H1 (cell line): ENCODE data around the gene SLC4A9. TPM values are rescaled to one million over a fixed set of nuclear protein-coding genes. Genes with fewer than 3 reads are reported as not detected.

ENCODE experiments used
- CTCF ChIA-PET: fragments of 300-600 bp; sonication (Branson Sonifier 250); formaldehyde crosslinking; loops from one replicate; lab custom pipeline; 2021; ENCODE audit not compliant: partially characterized antibody; lab: Charles Lee
- POLR2A ChIA-PET: fragments of 300-600 bp; sonication (Branson Sonifier 250); formaldehyde crosslinking; loops from one replicate; lab custom pipeline; 2021; ENCODE audit warnings: inconsistent platforms; ENCODE audit not compliant: partially characterized antibody; lab: Charles Lee
- DNase-seq, 2 experiments: peaks; one replicate each; pipeline versions ENCODE4 v3.0.0 to v3.0.0-alpha.2; 2010 to 2022; ENCODE audit warnings: low spot score in 2 of 2, low read depth in 1 of 2, mixed read lengths in 1 of 2
- FAIRE-seq: peaks from 2 replicates; lab custom pipeline; 2011; peaks lifted over from hg19 to GRCh38; lab: Jason Lieb, UNC
- H2AFZ ChIP-seq: 2 replicates; pipeline ENCODE4 v1.8.1; 2012; ENCODE audit warnings: low read length, inconsistent platforms
- H2AK5ac ChIP-seq: 2 replicates; pipeline ENCODE4 v1.6.1; 2013; ENCODE audit warnings: low read depth, low read length
- H2BK120ac ChIP-seq: replicated peaks from 2 replicates; pipeline ENCODE3; 2013; ENCODE audit warnings: low read depth, low read length, inconsistent platforms
- H2BK12ac ChIP-seq: 2 replicates; pipeline ENCODE4 v1.6.1; 2013; ENCODE audit warnings: low read depth, low read length
- H2BK15ac ChIP-seq: 2 replicates; pipeline ENCODE4 v1.6.1; 2013; ENCODE audit warnings: low read length
- H2BK20ac ChIP-seq: 2 replicates; pipeline ENCODE4 v1.6.1; 2013; ENCODE audit warnings: low read length
- H2BK5ac ChIP-seq: 2 replicates; pipeline ENCODE4 v1.6.1; 2013; ENCODE audit warnings: low read depth, low read length
- H3K14ac ChIP-seq: 2 replicates; pipeline ENCODE4 v1.6.1; 2013; ENCODE audit warnings: inconsistent platforms; ENCODE audit not compliant: insufficient read length
- H3K18ac ChIP-seq: 2 replicates; pipeline ENCODE4 v1.6.1; 2013; ENCODE audit warnings: low read length; ENCODE audit errors: extremely low read depth
- H3K23ac ChIP-seq: 2 replicates; pipeline ENCODE4 v1.6.1; 2013; ENCODE audit warnings: inconsistent platforms; ENCODE audit not compliant: insufficient read length
- H3K23me2 ChIP-seq: 2 replicates; pipeline ENCODE4 v1.6.1; 2013; ENCODE audit warnings: low read depth, low read length
- H3K27ac ChIP-seq: 2 replicates; pipeline ENCODE4 v1.6.1; 2011; ENCODE audit warnings: low read depth, low read length, inconsistent platforms
- H3K27me3 ChIP-seq, 4 experiments: replicated peaks in 1 of 4; 1 replicate in 1 of 4; 2 replicates in 3 of 4; pipeline versions ENCODE4 v1.6.1 to v1.8.1; 2011 to 2013; ENCODE audit warnings: low read length in 3 of 4, mild to moderate bottlenecking in 3 of 4, inconsistent platforms in 2 of 4, mixed read lengths in 2 of 4, moderate library complexity in 1 of 4; ENCODE audit not compliant: control insufficient read depth in 3 of 4, insufficient read depth in 3 of 4; ENCODE audit errors: extremely low read depth in 1 of 4
- H3K36me3 ChIP-seq, 4 experiments: 2 replicates each; pipeline versions ENCODE4 v1.6.1 to v1.8.1; 2011 to 2013; ENCODE audit warnings: mild to moderate bottlenecking in 4 of 4, low read length in 3 of 4, moderate library complexity in 2 of 4, control low read depth in 1 of 4, inconsistent platforms in 1 of 4; ENCODE audit not compliant: insufficient read depth in 4 of 4, control insufficient read depth in 2 of 4
- H3K4ac ChIP-seq: replicated peaks from 2 replicates; pipeline ENCODE3; 2013; ENCODE audit warnings: low read length, low read depth, mixed read lengths, inconsistent platforms; ENCODE audit not compliant: insufficient read length
- H3K4me1 ChIP-seq, 4 experiments: replicated peaks in 1 of 4; 1 replicate in 1 of 4; 2 replicates in 3 of 4; pipeline versions ENCODE4 v1.6.1 to v1.8.1; 2011 to 2013; ENCODE audit warnings: low read length in 3 of 4, inconsistent platforms in 2 of 4, mixed read lengths in 1 of 4; ENCODE audit not compliant: insufficient read depth in 4 of 4, control insufficient read depth in 3 of 4
- H3K4me2 ChIP-seq, 2 experiments: 2 replicates each; pipeline versions ENCODE4 v1.6.1 to v1.8.1; 2011 to 2013; ENCODE audit warnings: low read depth in 2 of 2, low read length in 2 of 2, control low read depth in 1 of 2, inconsistent platforms in 1 of 2, mild to moderate bottlenecking in 1 of 2; ENCODE audit not compliant: insufficient read depth in 1 of 2
- H3K4me3 ChIP-seq, 4 experiments: fragments of 200-600, 300-600 bp in 1 of 4; sonication (generic), shearing (Covaris generic), sonication (Bioruptor Twin) in 1 of 4; 2 replicates each; pipeline versions ENCODE4 v1.5.1 to v1.8.1; 2011 to 2016; ENCODE audit warnings: low read length in 4 of 4, low read depth in 3 of 4, control low read depth in 2 of 4, inconsistent platforms in 2 of 4, mild to moderate bottlenecking in 2 of 4, mixed read lengths in 1 of 4, moderate library complexity in 1 of 4; ENCODE audit not compliant: insufficient read depth in 2 of 4; ENCODE audit errors: extremely low read depth in 1 of 4
- H3K56ac ChIP-seq: replicated peaks from 2 replicates; pipeline ENCODE3; 2013; ENCODE audit warnings: low read depth, mild to moderate bottlenecking, mixed read lengths, low read length, inconsistent platforms; ENCODE audit not compliant: insufficient read length
- H3K79me1 ChIP-seq: 2 replicates; pipeline ENCODE4 v1.6.1; 2013; ENCODE audit warnings: low read depth, low read length, control low read depth
- H3K79me2 ChIP-seq, 2 experiments: 2 replicates each; pipeline versions ENCODE4 v1.6.1 to v1.8.1; 2012 to 2013; ENCODE audit warnings: low read length in 2 of 2, mild to moderate bottlenecking in 2 of 2, inconsistent platforms in 1 of 2; ENCODE audit not compliant: insufficient read depth in 2 of 2, control insufficient read depth in 1 of 2
- H3K9ac ChIP-seq, 4 experiments: replicated peaks in 1 of 4; 1 replicate in 1 of 4; 2 replicates in 3 of 4; pipeline versions ENCODE4 v1.6.1 to v1.8.1; 2011 to 2013; ENCODE audit warnings: low read depth in 3 of 4, low read length in 3 of 4, control low read depth in 2 of 4, mild to moderate bottlenecking in 2 of 4, moderate library complexity in 2 of 4, inconsistent platforms in 1 of 4; ENCODE audit errors: extremely low read depth in 1 of 4
- H3K9me3 ChIP-seq, 2 experiments: 2 replicates each; pipeline versions ENCODE4 v1.6.1 to v1.8.1; 2012 to 2013; ENCODE audit warnings: mild to moderate bottlenecking in 2 of 2, moderate library complexity in 2 of 2, control low read depth in 1 of 2, inconsistent platforms in 1 of 2, low read depth in 1 of 2, low read length in 1 of 2, mixed read lengths in 1 of 2; ENCODE audit not compliant: insufficient read depth in 2 of 2
- H4K20me1 ChIP-seq, 2 experiments: replicated peaks in 1 of 2; 2 replicates each; pipeline versions ENCODE3 to v1.8.1; 2011 to 2013; ENCODE audit warnings: inconsistent platforms in 2 of 2, low read length in 2 of 2, mild to moderate bottlenecking in 1 of 2; ENCODE audit not compliant: insufficient read depth in 2 of 2, control insufficient read depth in 1 of 2
- H4K5ac ChIP-seq: 2 replicates; pipeline ENCODE4 v1.6.1; 2013; ENCODE audit warnings: low read length, low read depth, mixed read lengths, inconsistent platforms; ENCODE audit not compliant: insufficient read length
- H4K8ac ChIP-seq: 2 replicates; pipeline ENCODE4 v1.8.0; 2013; ENCODE audit warnings: mild to moderate bottlenecking, moderate library complexity, low read length, inconsistent platforms; ENCODE audit not compliant: insufficient read depth; ENCODE audit errors: extremely low read depth
- H4K91ac ChIP-seq: replicated peaks from 2 replicates; pipeline ENCODE3; 2013; ENCODE audit warnings: low read length, mixed read lengths, inconsistent platforms; ENCODE audit not compliant: insufficient read length
- CEBPB ChIP-seq: IDR thresholded peaks from 2 replicates; pipeline ENCODE4 v1.6.1; 2012; ENCODE audit warnings: low read depth, low read length
- CREB1 ChIP-seq: IDR thresholded peaks from 2 replicates; pipeline ENCODE4 v1.6.1; 2012; ENCODE audit warnings: inconsistent platforms
- WGBS, 2 experiments: shearing (Covaris generic) in 1 of 2; methylation state at CpG; one replicate each; pipeline versions ENCODE4 v1.1.6 to v1.1.7; 2013 to 2015; ENCODE audit warnings: low lambda C conversion rate in 2 of 2, mixed read lengths in 2 of 2, inconsistent platforms in 1 of 2, low coverage in 1 of 2, missing lambda C conversion rate in 1 of 2; ENCODE audit not compliant: insufficient replicate concordance in 2 of 2, insufficient coverage in 1 of 2, insufficient read length in 1 of 2; ENCODE audit errors: extremely low coverage in 1 of 2, missing lambda C conversion rate in 1 of 2; 5-methylcytosine and 5-hydroxymethylcytosine counted together
- polyA plus RNA-seq, 7 experiments: library from polyadenylated mRNA; depleted of rRNA in 3 of 7; stranded (reverse) in 5 of 7; unstranded in 2 of 7; fragments of >200 nt in 5 of 7; fragments of 200-250 nt in 2 of 7; gene quantifications; 1 replicate in 5 of 7; 2 replicates in 1 of 7; 4 replicates in 1 of 7; pipeline versions ENCODE4 v1.2.1 to v1.2.3, GENCODE V29; 2011 to 2013; ENCODE audit warnings: missing spikeins in 2 of 7, mixed read lengths in 2 of 7
- total RNA-seq: library from RNA; stranded (reverse); fragmentation: NEBNext Ultra II Directional; extraction: Animal tissue kit (Norgen Biotek cat#: 25700); gene quantifications from 2 replicates; pipeline ENCODE4 v1.2.1, GENCODE V29; 2021

Gene SLC4A9
- total and polyA plus RNA-seq, 2 of the 8 experiments (the other 6 are each of a cell fraction or from before 2014, with no cell fraction given) = 0.15 to 0.28 TPM

DNA sequence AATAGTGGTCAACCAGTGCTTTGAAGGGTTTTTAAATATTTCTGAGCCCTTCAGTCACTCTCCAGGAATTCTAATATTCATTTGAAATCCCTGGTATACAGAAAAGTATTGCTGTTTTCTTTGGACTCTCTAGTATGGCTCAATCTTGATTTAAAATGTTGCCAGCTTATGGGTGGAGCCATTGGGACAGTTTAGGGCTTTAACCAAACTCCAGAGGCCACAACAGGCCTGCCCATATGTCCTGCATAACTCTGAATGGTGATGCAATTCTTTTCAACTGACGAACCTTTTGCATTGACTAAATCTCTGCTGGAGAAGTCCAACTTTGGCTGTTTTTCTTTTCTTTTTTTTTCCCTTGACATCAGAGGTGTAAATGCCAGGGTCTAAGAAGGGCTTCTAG lies 31.3 kb downstream of the SLC4A9 start:
- Histone ChIP-seq H3K27me3 (no peaks in the 10 kb centered on the region), H3K18ac (no peak overlapping the region), H2BK120ac (no peak overlapping the region), H3K4me1 (no peaks in the 10 kb centered on the region), H3K56ac (no peak overlapping the region), H3K14ac (no peak overlapping the region), H2BK12ac (no peak overlapping the region), H4K20me1 (no peaks in the 10 kb centered on the region), H2BK20ac (no peak overlapping the region), H3K9me3 (no peaks in the 10 kb centered on the region), H4K91ac (no peak overlapping the region), H3K4me3 (no peak overlapping the region), H2BK5ac (no peak overlapping the region), H3K79me2 (no peaks in the 10 kb centered on the region), H4K8ac (no peak overlapping the region), H4K5ac (no peak overlapping the region), H3K23me2 (no peaks in the 10 kb centered on the region), H3K79me1 (no peaks in the 10 kb centered on the region), H2AFZ (no peak overlapping the region), H2AK5ac (no peak overlapping the region), H3K27ac (no peak overlapping the region), H3K36me3 (no peaks in the 10 kb centered on the region), H3K4me2 (no peak overlapping the region), H3K23ac (no peak overlapping the region), H3K9ac (no peak overlapping the region), H2BK15ac (no peak overlapping the region), H3K4ac (no peak overlapping the region)
- POLR2A ChIA-PET = interaction anchor here (0.7 to 1.0 kb wide), 3 partner anchors 9 to 136 kb away, joined by 3 read pairs; no protein-coding TSS in a partner anchor
- 87% methylated on average over 1 of the region's 1 CpG; no CpG with 5 or more reads in 1 of the 2 experiments for WGBS, 2 experiments
- CTCF ChIA-PET = interaction anchor here (0.7 to 1.2 kb wide), 3 partner anchors 19 to 32 kb away, joined by 3 to 4 read pairs (median 4); no protein-coding TSS in a partner anchor
- no peak for FAIRE-seq
- no peak for DNase-seq
- TF ChIP-seq CREB1 = no peak
- TF ChIP-seq CEBPB = peak; percentile 64; the same call in 1 of the 2 replicates
